Activated T-helper 1 cell treated with anti-CD3 and anti-CD28 coated beads, Interleukin-2, amount 50 U/mL, for 16 hours (primary cell): ENCODE results near the gene CCL4.

Source experiments
- DNase-seq, 2 donors: peaks; one replicate each; pipeline ENCODE4 v3.0.0-alpha.2; 2020; ENCODE audit warnings: low read depth in 1 of 2, low spot score in 1 of 2

The CCL4 gene

DNA sequence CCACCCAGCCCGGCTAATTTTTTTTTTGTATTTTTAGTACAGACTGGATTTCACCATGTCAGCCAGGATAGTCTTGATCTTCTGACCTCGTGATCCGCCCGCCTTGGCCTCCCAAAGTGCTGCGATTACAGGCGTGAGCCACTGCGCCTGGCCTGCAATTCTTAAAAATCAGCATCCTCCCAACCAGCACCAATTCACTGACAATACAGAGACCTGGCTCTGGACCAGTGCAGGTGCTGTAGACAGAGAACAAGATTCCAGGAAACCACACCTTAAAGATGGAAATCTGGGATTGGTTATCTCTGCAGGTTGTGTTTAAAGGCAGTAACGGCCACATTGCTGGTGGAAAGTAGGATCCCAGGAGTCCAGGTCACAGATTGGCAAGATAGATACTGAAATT is 39.2 kb downstream of the CCL4 start:
- DNase-seq = no peak

DNA sequence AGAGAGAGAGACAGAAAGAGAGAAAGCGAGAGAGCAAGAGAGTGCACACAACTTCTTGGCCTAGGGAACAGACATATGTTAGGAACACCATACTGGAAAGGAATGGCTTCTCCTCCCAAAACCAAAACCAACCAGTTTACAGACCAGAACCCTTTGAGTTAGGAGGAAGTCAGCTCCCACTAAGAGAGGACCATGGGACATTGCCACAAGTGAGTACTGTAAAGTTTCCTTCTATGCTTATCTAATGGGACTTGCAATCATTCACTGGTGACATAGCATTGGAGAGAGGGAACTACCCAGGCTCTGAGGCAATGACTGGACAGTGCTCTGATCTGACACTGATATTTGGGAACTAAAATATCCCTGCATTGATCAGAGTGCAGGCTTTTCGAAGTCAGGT is 40.4 kb downstream of the CCL4 start:
- DNase-seq = no peak

GRCh38 chr17:36144981-36145729 is 41.5 kb downstream of the CCL4 start:
- DNase-seq = no peak

DNA sequence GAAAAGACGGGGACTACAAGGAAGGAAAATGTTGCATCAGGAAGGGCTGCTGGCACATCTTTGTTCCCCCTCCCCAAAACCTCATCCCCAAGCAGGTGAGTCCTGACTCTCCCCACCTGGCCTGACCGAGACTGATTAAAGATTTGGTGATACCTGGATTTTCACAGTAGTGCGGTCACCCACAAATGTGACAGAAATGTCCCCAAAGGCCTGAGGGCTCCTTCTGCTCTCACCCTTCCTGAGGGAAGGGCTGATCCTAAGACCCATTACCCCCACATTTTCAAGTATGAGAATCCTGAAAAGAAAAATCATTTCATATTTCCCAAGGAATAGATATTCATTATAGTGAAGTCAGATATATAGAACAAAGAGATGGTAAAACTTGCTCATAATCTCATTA is 44.0 kb downstream of the CCL4 start:
- DNase-seq = no peak

DNA sequence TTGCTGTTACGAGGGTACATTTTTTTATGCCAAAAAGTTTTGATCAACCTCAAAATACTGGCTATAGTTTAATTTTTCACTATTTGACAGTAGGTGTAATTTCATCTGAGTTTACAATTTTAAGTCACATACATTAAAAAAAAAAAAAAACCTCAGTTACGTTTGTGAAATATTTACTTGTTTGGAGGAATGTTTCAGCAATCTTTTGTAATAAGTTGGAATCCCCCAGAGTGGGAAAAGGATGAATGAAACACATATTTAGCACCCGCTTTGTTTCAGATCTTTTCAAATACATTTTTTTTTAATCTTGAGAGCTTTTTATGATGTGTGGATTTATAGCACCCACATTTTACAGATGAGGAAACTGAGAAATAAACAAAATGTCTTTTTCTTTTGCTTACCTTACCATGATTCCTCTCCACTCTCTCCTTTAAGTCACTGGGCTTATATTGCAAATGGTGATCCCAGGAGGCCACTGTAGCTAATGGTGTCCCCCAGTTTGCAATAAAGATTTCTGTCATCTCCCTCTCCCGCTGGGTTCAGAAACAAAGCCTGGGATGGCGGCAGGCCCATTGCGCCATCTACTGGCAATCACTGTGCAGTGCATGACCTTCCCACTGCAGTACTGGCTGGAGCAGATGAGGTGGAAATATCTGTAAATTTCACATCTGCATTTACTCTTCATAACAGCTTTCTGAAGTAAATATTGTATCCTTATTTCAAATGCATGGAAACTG is 45.1 kb downstream of the CCL4 start:
- DNase-seq = peak; percentile 46 to 52

- no peak for DNase-seq
Measured at GRCh38 chr17:36149296-36149820, 45.7 kb downstream of the CCL4 start.

- DNase-seq = no peak
Measured at GRCh38 chr17:36151891-36152638, 48.4 kb downstream of the CCL4 start.

GRCh38 chr17:36152639-36153120 is 49.1 kb downstream of the CCL4 start:
- no peak for DNase-seq

- DNase-seq = no peak
Measured at GRCh38 chr17:36153895-36154610, 50.4 kb downstream of the CCL4 start.
